MM.1S (cell line): ENCODE data around the gene RPS6KA3.

Source experiments
- CTCF ChIP-seq: fragments of 300-600 bp; sonication (generic); IDR thresholded peaks from 2 replicates; pipeline ENCODE4 v1.5.1; 2016; ENCODE audit warnings: antibody characterized with exemption, low read length, mixed read lengths
- EZH2 ChIP-seq: fragments of 300-600 bp; sonication (generic); optimal IDR thresholded peaks from 2 replicates; pipeline ENCODE3; 2017; ENCODE audit warnings: low read depth, mild to moderate bottlenecking, antibody characterized with exemption, low read length, mixed read lengths
- EZH2phosphoT487 ChIP-seq: fragments of 300-600 bp; sonication (generic); IDR thresholded peaks from 2 replicates; pipeline ENCODE4 v1.6.1; 2018; ENCODE audit warnings: antibody characterized with exemption, low read length

GRCh38 chrX:20151689-20152088 is 115.0 kb downstream of the RPS6KA3 start:
- TF ChIP-seq CTCF = no peak
- TF ChIP-seq EZH2phosphoT487 = no peak
- TF ChIP-seq EZH2 = no peak
